SK-N-SH treated with all-trans-retinoic acid at 6 μM for 48 hours (cell line): ENCODE measurements around the gene EPHA1.

Experiments used
- ATAC-seq: fragments of 200-7000 bp; cut with Tn5 transposase; 3 replicates; pipeline ENCODE4 v1.9.1; 2020; ENCODE audit warnings: mild to moderate bottlenecking, moderate library complexity
- BACH2 ChIP-seq: fragments of 250-450 bp; sonication (Bioruptor Pico); IDR thresholded peaks from 2 replicates; pipeline ENCODE4 v1.9.0; 2021; ENCODE audit warnings: mild to moderate bottlenecking, borderline replicate concordance
- CREB5 ChIP-seq: fragments of 250-450 bp; sonication (Bioruptor Pico); IDR thresholded peaks from 2 replicates; pipeline ENCODE4 v1.5.1; 2020; ENCODE audit warnings: low read depth, mild to moderate bottlenecking, moderate library complexity
- CSDC2 ChIP-seq: fragments of 250-450 bp; sonication (Bioruptor Pico); IDR thresholded peaks from 2 replicates; pipeline ENCODE4 v1.5.0; 2020; ENCODE audit warnings: mild to moderate bottlenecking, moderate library complexity
- CSRNP3 ChIP-seq: fragments of 250-450 bp; sonication (Bioruptor Pico); IDR thresholded peaks from 2 replicates; pipeline ENCODE4 v1.5.1; 2021; ENCODE audit warnings: mild to moderate bottlenecking, moderate library complexity
- ESRRG ChIP-seq: fragments of 250-450 bp; sonication (Bioruptor Pico); IDR thresholded peaks from 2 replicates; pipeline ENCODE4 v1.6.1; 2021; ENCODE audit warnings: mild to moderate bottlenecking
- GLIS3 ChIP-seq: fragments of 250-450 bp; sonication (Bioruptor Pico); IDR thresholded peaks from 2 replicates; pipeline ENCODE4 v1.5.0; 2020; ENCODE audit warnings: mild to moderate bottlenecking, moderate library complexity
- ISL1 ChIP-seq: fragments of 250-450 bp; sonication (Bioruptor Pico); IDR thresholded peaks from 2 replicates; pipeline ENCODE4 v2.1.2; 2022; ENCODE audit warnings: mild to moderate bottlenecking, moderate library complexity
- OSR1 ChIP-seq: fragments of 250-450 bp; sonication (Bioruptor Pico); IDR thresholded peaks from 2 replicates; pipeline ENCODE4 v1.8.0; 2022; ENCODE audit warnings: moderate library complexity, mild to moderate bottlenecking, inconsistent platforms
- PPARA ChIP-seq: fragments of 250-450 bp; sonication (Bioruptor Pico); IDR thresholded peaks from 2 replicates; pipeline ENCODE4 v1.5.0; 2020; ENCODE audit warnings: mild to moderate bottlenecking, borderline replicate concordance
- RARB ChIP-seq: fragments of 250-450 bp; sonication (Bioruptor Pico); IDR thresholded peaks from 2 replicates; pipeline ENCODE4 v1.8.0; 2021; ENCODE audit warnings: mild to moderate bottlenecking, moderate library complexity
- SNAI2 ChIP-seq: fragments of 250-450 bp; sonication (Bioruptor Pico); IDR thresholded peaks from 2 replicates; pipeline ENCODE4 v1.5.0; 2020; ENCODE audit warnings: mild to moderate bottlenecking, moderate library complexity
- TCF4 ChIP-seq: fragments of 250-450 bp; sonication (Bioruptor Pico); IDR thresholded peaks from 2 replicates; pipeline ENCODE4 v1.8.0; 2021; ENCODE audit warnings: mild to moderate bottlenecking, moderate library complexity, borderline replicate concordance
- TOX ChIP-seq: fragments of 250-450 bp; sonication (Bioruptor Pico); IDR thresholded peaks from 2 replicates; pipeline ENCODE4 v1.8.0; 2021; ENCODE audit warnings: mild to moderate bottlenecking, moderate library complexity, borderline replicate concordance
- TSHZ2 ChIP-seq: fragments of 250-450 bp; sonication (Bioruptor Pico); IDR thresholded peaks from 2 replicates; pipeline ENCODE4 v1.5.0; 2020; ENCODE audit warnings: mild to moderate bottlenecking, moderate library complexity
- ZC3H10 ChIP-seq: fragments of 250-450 bp; sonication (Bioruptor Pico); IDR thresholded peaks from 2 replicates; pipeline ENCODE4 v1.5.1; 2021; ENCODE audit warnings: mild to moderate bottlenecking, moderate library complexity
- ZFP3 ChIP-seq: fragments of 250-450 bp; sonication (Bioruptor Pico); IDR thresholded peaks from 2 replicates; pipeline ENCODE4 v1.5.0; 2020; ENCODE audit warnings: mild to moderate bottlenecking, moderate library complexity
- ZFP30 ChIP-seq: fragments of 450-650 bp; formaldehyde crosslinking; IDR thresholded peaks from 2 replicates; pipeline ENCODE4 v1.5.0; 2022; ENCODE audit warnings: mild to moderate bottlenecking, moderate library complexity
- ZNF565 ChIP-seq: fragments of 450-650 bp; formaldehyde crosslinking; conservative IDR thresholded peaks from 2 replicates; pipeline ENCODE4 v1.5.0; 2020; ENCODE audit warnings: low read depth, mild to moderate bottlenecking, moderate library complexity
- ZNF70 ChIP-seq: fragments of 450-650 bp; formaldehyde crosslinking; IDR thresholded peaks from 2 replicates; pipeline ENCODE4 v1.5.0; 2020; ENCODE audit warnings: mild to moderate bottlenecking, moderate library complexity
- ZNF8 ChIP-seq: fragments of 450-650 bp; formaldehyde crosslinking; IDR thresholded peaks from 2 replicates; pipeline ENCODE4 v1.5.0; 2020; ENCODE audit warnings: mild to moderate bottlenecking, moderate library complexity

EPHA1 gene

GRCh38 chr7:143410521-143411004 lies 1.9 kb upstream of the EPHA1 start:
- ATAC-seq, result peak; percentile 17
- TF ChIP-seq TSHZ2 (CRISPR knock-in tag) (no peak), SNAI2 (0 out of 2 replicates have a peak, but pooled peaks have one; percentile 16)

- no peak for ATAC-seq
- no peak for TF ChIP-seq BACH2 (CRISPR knock-in tag)
- TF ChIP-seq TCF4 (CRISPR knock-in tag), result no peak
- TF ChIP-seq RARB, result no peak
- no peak for TF ChIP-seq ZC3H10 (CRISPR knock-in tag)
- TF ChIP-seq SNAI2, result no peak
- no peak for TF ChIP-seq CSDC2 (CRISPR knock-in tag)
- no peak for TF ChIP-seq TOX (CRISPR knock-in tag)
- TF ChIP-seq GLIS3, result no peak
- TF ChIP-seq ZNF8 (CRISPR knock-in tag), result no peak
- no peak for TF ChIP-seq OSR1 (CRISPR knock-in tag)
Observed at GRCh38 chr7:143408252-143408685, 387 bp downstream of the EPHA1 start.

GRCh38 chr7:143407287-143408251 lies 1.1 kb downstream of the EPHA1 start:
- peak; percentile 40 for ATAC-seq
- TF ChIP-seq ZFP3 (CRISPR knock-in tag) (no peak), TOX (CRISPR knock-in tag) (no peak), GLIS3 (no peak), ZFP30 (CRISPR knock-in tag) (no peak), PPARA (CRISPR knock-in tag) (no peak), ZNF70 (no peak), CREB5 (CRISPR knock-in tag) (no peak), ZNF565 (no peak), ZC3H10 (CRISPR knock-in tag) (no peak), ZNF8 (CRISPR knock-in tag) (no peak), CSDC2 (CRISPR knock-in tag) (no peak), RARB (no peak), TSHZ2 (CRISPR knock-in tag) (no peak), TCF4 (CRISPR knock-in tag) (no peak), ISL1 (CRISPR knock-in tag) (no peak), ESRRG (CRISPR knock-in tag) (no peak), OSR1 (CRISPR knock-in tag) (no peak), BACH2 (CRISPR knock-in tag) (no peak)
- TF ChIP-seq, all 23 proteins: peak for 0

GRCh38 chr7:143406002-143406357 lies 2.7 kb downstream of the EPHA1 start:
- ATAC-seq, result no peak
- TF ChIP-seq ZFP3 (CRISPR knock-in tag), result no peak
- TF ChIP-seq CSDC2 (CRISPR knock-in tag), result no peak
- TF ChIP-seq RARB, result no peak
- TF ChIP-seq CSRNP3 (CRISPR knock-in tag), result no peak
- no peak for TF ChIP-seq TCF4 (CRISPR knock-in tag)
- TF ChIP-seq ZNF70, result no peak
- TF ChIP-seq TSHZ2 (CRISPR knock-in tag), result no peak
- TF ChIP-seq PPARA (CRISPR knock-in tag), result no peak
- TF ChIP-seq OSR1 (CRISPR knock-in tag), result no peak
- TF ChIP-seq ZC3H10 (CRISPR knock-in tag), result no peak
- TF ChIP-seq SNAI2, result no peak
- no peak for TF ChIP-seq ZFP30 (CRISPR knock-in tag)
- TF ChIP-seq ISL1 (CRISPR knock-in tag), result no peak
- no peak for TF ChIP-seq ESRRG (CRISPR knock-in tag)
